ENCODE measurements around the gene RPL36. TPM values are rescaled to one million over a fixed set of nuclear protein-coding genes. Genes with fewer than 3 reads are reported as not detected.

Gene RPL36
- total and polyA plus RNA-seq, 2 donors (not counting 1 experiment from before 2014, with no cell fraction given), result 341 to 864 TPM

- TF ChIP-seq CTCF (conservative IDR thresholded peaks at IDR 0.05 in 1 of 2, IDR thresholded peaks at IDR 0.05 in 1 of 2; ENCODE audit: low read depth in 1 of 2, low read length in 2 of 2), result no peak
- TF ChIP-seq EZH2 (IDR thresholded peaks at IDR 0.05; ENCODE audit: low read length, missing control alignments), result no peak
- Histone ChIP-seq H3K27ac (ENCODE audit: insufficient read depth, low read length) (no peak overlapping the region), H3K9ac (ENCODE audit: insufficient read depth, low read length) (no peak overlapping the region), H4K20me1 (ENCODE audit: control insufficient read depth, extremely low read depth, insufficient read depth, low read length) (peaks cover 7% of the 10 kb centered on the region), H3K27me3 (ENCODE audit: control insufficient read depth, insufficient read depth, low read length) (no peaks in the 10 kb centered on the region), H3K9me3 (ENCODE audit: control insufficient read depth, insufficient read depth, low read depth, low read length) (no peaks in the 10 kb centered on the region), H2AFZ (ENCODE audit: low read length) (no peak overlapping the region), H3K4me3 (replicated peaks in 1 of 4; ENCODE audit: control extremely low read depth in 1 of 4, insufficient read depth in 1 of 4, low read depth in 3 of 4, low read length in 4 of 4) (no peak overlapping the region), H3K4me2 (ENCODE audit: extremely low read depth, insufficient read depth, low read length) (no peak overlapping the region), H3K79me2 (ENCODE audit: control insufficient read depth, insufficient read depth, low read length) (peaks cover 48% of the 10 kb centered on the region), H3K4me1 (ENCODE audit: control insufficient read depth, extremely low read depth, insufficient read depth, low read length) (peaks cover 4% of the 10 kb centered on the region), H3K36me3 (ENCODE audit: control insufficient read depth, insufficient read depth, low read length) (peaks cover 36% of the 10 kb centered on the region)
- DNase-seq (ENCODE audit: low read depth in 2 of 2), result no peak
These were observed 43.4 kb upstream of the RPL36 start for GRCh38 chr19:5646703-5647102.

- peaks cover 7% of the 10 kb centered on the region for H4K20me1 ChIP-seq (ENCODE audit: control insufficient read depth, extremely low read depth, insufficient read depth, low read length)
These were observed 41.6 kb upstream of the RPL36 start for GRCh38 chr19:5648464-5648863.

GRCh38 chr19:5651361-5651760, 38.7 kb upstream of the RPL36 start:
- Histone ChIP-seq H3K27me3 (ENCODE audit: control insufficient read depth, insufficient read depth, low read length) (no peaks in the 10 kb centered on the region), H3K79me2 (ENCODE audit: control insufficient read depth, insufficient read depth, low read length) (peaks cover 8% of the 10 kb centered on the region), H3K36me3 (ENCODE audit: control insufficient read depth, insufficient read depth, low read length) (peaks cover 38% of the 10 kb centered on the region), H3K9ac (ENCODE audit: insufficient read depth, low read length) (no peak overlapping the region), H3K4me2 (ENCODE audit: extremely low read depth, insufficient read depth, low read length) (no peak overlapping the region), H4K20me1 (ENCODE audit: control insufficient read depth, extremely low read depth, insufficient read depth, low read length) (peaks cover 2% of the 10 kb centered on the region), H3K4me3 (replicated peaks in 1 of 4; ENCODE audit: control extremely low read depth in 1 of 4, insufficient read depth in 1 of 4, low read depth in 3 of 4, low read length in 4 of 4) (no peak overlapping the region), H2AFZ (ENCODE audit: low read length) (no peak overlapping the region), H3K27ac (ENCODE audit: insufficient read depth, low read length) (no peak overlapping the region), H3K9me3 (ENCODE audit: control insufficient read depth, insufficient read depth, low read depth, low read length) (no peaks in the 10 kb centered on the region), H3K4me1 (ENCODE audit: control insufficient read depth, extremely low read depth, insufficient read depth, low read length) (no peaks in the 10 kb centered on the region)
- DNase-seq (ENCODE audit: low read depth in 2 of 2), result no peak
- TF ChIP-seq CTCF (conservative IDR thresholded peaks at IDR 0.05 in 1 of 2, IDR thresholded peaks at IDR 0.05 in 1 of 2; ENCODE audit: low read depth in 1 of 2, low read length in 2 of 2) (no peak), EZH2 (IDR thresholded peaks at IDR 0.05; ENCODE audit: low read length, missing control alignments) (no peak)

More at GRCh38 chr19:5648464-5648863, 41.6 kb upstream of the RPL36 start:
- H3K27me3 ChIP-seq (ENCODE audit: control insufficient read depth, insufficient read depth, low read length), result no peaks in the 10 kb centered on the region
- no peaks in the 10 kb centered on the region for H3K9me3 ChIP-seq (ENCODE audit: control insufficient read depth, insufficient read depth, low read depth, low read length)
- H3K4me3 ChIP-seq (replicated peaks in 1 of 4; ENCODE audit: control extremely low read depth in 1 of 4, insufficient read depth in 1 of 4, low read depth in 3 of 4, low read length in 4 of 4), result no peak overlapping the region
- H3K27ac ChIP-seq (ENCODE audit: insufficient read depth, low read length), result no peak overlapping the region
- H3K9ac ChIP-seq (ENCODE audit: insufficient read depth, low read length), result no peak overlapping the region
- H2AFZ ChIP-seq (ENCODE audit: low read length), result no peak overlapping the region
- peaks cover 41% of the 10 kb centered on the region for H3K36me3 ChIP-seq (ENCODE audit: control insufficient read depth, insufficient read depth, low read length)
- peaks cover 31% of the 10 kb centered on the region for H3K79me2 ChIP-seq (ENCODE audit: control insufficient read depth, insufficient read depth, low read length)
- H3K4me1 ChIP-seq (ENCODE audit: control insufficient read depth, extremely low read depth, insufficient read depth, low read length), result peaks cover under 1% of the 10 kb centered on the region
- TF ChIP-seq EZH2 (IDR thresholded peaks at IDR 0.05; ENCODE audit: low read length, missing control alignments) (no peak), CTCF (conservative IDR thresholded peaks at IDR 0.05 in 1 of 2, IDR thresholded peaks at IDR 0.05 in 1 of 2; ENCODE audit: low read depth in 1 of 2, low read length in 2 of 2) (no peak)
- DNase-seq (ENCODE audit: low read depth in 2 of 2), result no peak
- no peak overlapping the region for H3K4me2 ChIP-seq (ENCODE audit: extremely low read depth, insufficient read depth, low read length)
